NT2/D1 (cell line): ENCODE results near the gene DRGX.

Experiments
- SUZ12 ChIP-seq: IDR thresholded peaks from 2 replicates; pipeline ENCODE4 v1.6.1; 2011; ENCODE audit not compliant: insufficient read length, insufficient read depth; ENCODE audit errors: extremely low read depth
- YY1 ChIP-seq: IDR thresholded peaks from 2 replicates; pipeline ENCODE4 v1.6.1; 2011; ENCODE audit not compliant: insufficient read length, insufficient read depth
- ZNF274 ChIP-seq: IDR thresholded peaks from 2 replicates; pipeline ENCODE4 v1.6.1; 2011; ENCODE audit warnings: mild to moderate bottlenecking, low read depth, low read length

DNA sequence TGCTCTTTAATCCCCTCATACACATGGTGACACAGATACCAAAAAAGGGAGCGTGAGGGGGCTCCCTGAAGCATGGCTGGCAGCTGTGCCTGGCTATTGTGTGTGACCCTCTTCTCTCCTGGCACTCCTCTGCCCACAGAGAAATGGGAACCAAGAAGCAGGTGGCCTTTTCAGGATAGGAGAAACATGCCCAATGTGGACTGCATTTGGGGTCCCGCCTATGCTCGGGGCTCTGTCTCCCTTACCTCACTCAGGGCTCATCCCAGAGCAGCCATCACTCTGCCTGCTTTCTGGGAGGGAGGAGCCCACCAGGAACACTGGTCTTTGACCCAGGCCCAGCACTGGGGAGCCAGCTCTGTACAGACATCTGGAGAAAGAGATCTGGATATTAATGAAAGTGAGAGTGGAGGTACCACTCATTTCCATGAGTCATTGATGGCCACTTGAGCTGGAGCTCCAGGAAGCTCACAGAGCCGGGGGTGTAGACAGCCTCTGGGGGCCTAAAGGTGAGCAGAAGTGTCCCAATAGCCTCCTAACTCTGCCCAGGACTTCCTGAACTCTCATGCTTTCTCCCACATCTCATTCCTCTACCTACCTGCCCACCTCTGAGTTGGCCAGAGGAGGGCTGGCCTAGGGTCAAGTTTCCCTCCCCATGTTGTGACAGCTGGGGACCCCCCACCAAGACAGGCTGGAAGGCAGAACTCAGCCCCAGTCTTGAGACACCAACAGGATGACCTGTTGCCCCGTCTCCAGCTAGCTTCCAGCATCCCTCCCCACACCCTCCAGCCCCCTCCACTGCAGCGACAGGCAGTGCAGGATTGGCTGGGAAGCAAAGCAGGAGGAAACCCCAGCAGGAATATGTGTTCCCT, 42.6 kb downstream of the DRGX start:
- no peak for TF ChIP-seq ZNF274
- TF ChIP-seq YY1, result no peak
- TF ChIP-seq SUZ12, result no peak
